Prostate gland (tissue), 2 donors: Measurements from ENCODE around the gene TTLL5. TPM values are rescaled to one million over a fixed set of nuclear protein-coding genes. Genes with fewer than 3 reads are reported as not detected.

ENCODE experiments used
- DNase-seq: peaks from one replicate; pipeline ENCODE4 v3.0.0-alpha.2; 2019; ENCODE audit warnings: low spot score
- H3K27ac ChIP-seq, 2 donors: fragments of 200-600 bp; sonication (generic); 2 replicates each; pipeline ENCODE4 v1.5.1; 2017 to 2019
- H3K27me3 ChIP-seq: fragments of 200-600 bp; sonication (generic); replicated peaks from 2 replicates; pipeline ENCODE4 v1.5.1; 2019; ENCODE audit not compliant: insufficient read depth
- H3K36me3 ChIP-seq, 2 donors: fragments of 200-600 bp; sonication (generic); 1 replicate in 1 of 2; 2 replicates in 1 of 2; pipeline versions ENCODE4 v1.5.1 to v1.8.1; 2017 to 2019
- H3K4me1 ChIP-seq: fragments of 200-600 bp; sonication (generic); replicated peaks from 2 replicates; pipeline ENCODE4 v1.5.1; 2019
- H3K4me3 ChIP-seq, 2 donors: fragments of 200-600 bp; sonication (generic); 2 replicates each; pipeline ENCODE4 v1.5.1; 2017 to 2019
- H3K9me3 ChIP-seq: fragments of 200-600 bp; sonication (generic); 2 replicates; pipeline ENCODE4 v1.5.1; 2017
- POLR2A ChIP-seq: fragments of 450-650 bp; IDR thresholded peaks from one replicate; pipeline ENCODE4 v1.6.1; 2016; ENCODE audit warnings: antibody characterized with exemption, mild to moderate bottlenecking
- POLR2AphosphoS5 ChIP-seq: sonication (generic); formaldehyde crosslinking; IDR thresholded peaks from one replicate; pipeline ENCODE4 v1.6.1; 2017; ENCODE audit warnings: antibody characterized with exemption
- WGBS: methylation state at CpG from one replicate; pipeline ENCODE4 v1.1.5; 2018; 5-methylcytosine and 5-hydroxymethylcytosine counted together
- intact Hi-C: fragments of 100-400 bp; cut with DNase I; formaldehyde crosslinking; loops from one replicate; pipeline ENCODE4 v1.14.2; 2022
- total RNA-seq, 2 donors: library from RNA; depleted of rRNA; stranded (reverse); fragments of >200 nt; gene quantifications; one replicate each; pipeline ENCODE4 v1.1.0, GENCODE V29; 2016
- TF ChIP-seq, protein P1 (sequence below), 4 experiments: fragments of 200-600 bp in 2 of 4; fragments of 450-650 bp in 2 of 4; sonication (generic) in 2 of 4; IDR thresholded peaks; 1 replicate in 3 of 4; 2 replicates in 1 of 4; pipeline ENCODE4 v1.5.1; 2016 to 2019; ENCODE audit warnings: antibody characterized with exemption in 4 of 4, mild to moderate bottlenecking in 2 of 4, moderate library complexity in 2 of 4

TTLL5 gene
- total RNA-seq, 2 donors from 2014 or later, result 40.3 to 46.2 TPM

DNA sequence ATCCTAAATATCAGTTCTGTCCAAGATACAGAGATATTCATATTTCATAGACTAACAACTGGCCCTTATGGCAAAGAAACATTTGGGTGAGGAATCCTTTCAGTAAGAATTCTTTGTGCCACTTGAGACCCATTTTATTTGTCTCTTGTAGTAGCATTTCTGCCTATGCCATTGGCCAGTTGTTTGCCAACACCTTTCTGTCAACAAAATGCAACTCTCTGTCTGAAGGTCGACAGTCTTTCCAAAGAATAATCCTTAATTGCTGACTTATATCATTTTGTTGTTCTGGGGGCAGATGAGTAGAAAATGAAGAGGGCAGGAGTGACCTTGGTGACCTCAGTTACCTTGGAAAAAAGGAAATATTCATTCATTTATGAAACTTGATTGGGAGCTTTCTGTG, 335.4 kb downstream of the TTLL5 start:
- no peaks in the 10 kb centered on the region for H3K9me3 ChIP-seq

DNA sequence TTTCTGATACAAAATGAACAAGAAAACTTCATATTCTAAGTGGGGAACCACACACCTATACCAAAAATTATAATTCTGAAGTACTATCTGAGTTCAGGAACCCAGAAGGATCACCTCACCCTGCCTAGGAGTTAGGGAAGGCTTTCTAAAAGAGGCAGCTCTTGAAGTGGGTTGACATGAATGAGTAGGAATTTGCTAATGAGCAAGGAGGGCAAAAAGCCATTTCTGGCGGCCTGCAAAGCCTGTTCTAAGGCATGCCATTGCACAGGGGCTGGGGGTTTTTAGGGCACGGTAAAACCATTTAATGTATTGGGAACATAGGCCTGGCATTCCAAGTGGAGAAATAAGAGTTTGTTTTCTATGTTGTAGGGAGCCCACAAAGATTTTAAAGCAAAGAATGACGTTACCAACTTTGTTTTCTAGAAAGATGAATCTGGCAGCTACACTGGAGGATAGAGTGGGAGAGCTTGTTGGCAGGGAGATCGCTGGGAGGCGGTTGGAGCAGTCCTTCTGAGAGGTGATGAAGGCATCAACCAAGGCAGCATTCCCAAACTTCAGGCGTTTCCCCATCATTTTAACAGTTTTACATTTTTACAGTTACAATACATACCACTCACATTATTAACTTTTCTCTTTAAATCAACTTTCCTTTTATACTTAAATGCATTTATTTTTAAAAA, 338.6 kb downstream of the TTLL5 start:
- H3K4me3 ChIP-seq, result no peak overlapping the region
- TF ChIP-seq POLR2A, result no peak
- TF ChIP-seq, protein P1, sequence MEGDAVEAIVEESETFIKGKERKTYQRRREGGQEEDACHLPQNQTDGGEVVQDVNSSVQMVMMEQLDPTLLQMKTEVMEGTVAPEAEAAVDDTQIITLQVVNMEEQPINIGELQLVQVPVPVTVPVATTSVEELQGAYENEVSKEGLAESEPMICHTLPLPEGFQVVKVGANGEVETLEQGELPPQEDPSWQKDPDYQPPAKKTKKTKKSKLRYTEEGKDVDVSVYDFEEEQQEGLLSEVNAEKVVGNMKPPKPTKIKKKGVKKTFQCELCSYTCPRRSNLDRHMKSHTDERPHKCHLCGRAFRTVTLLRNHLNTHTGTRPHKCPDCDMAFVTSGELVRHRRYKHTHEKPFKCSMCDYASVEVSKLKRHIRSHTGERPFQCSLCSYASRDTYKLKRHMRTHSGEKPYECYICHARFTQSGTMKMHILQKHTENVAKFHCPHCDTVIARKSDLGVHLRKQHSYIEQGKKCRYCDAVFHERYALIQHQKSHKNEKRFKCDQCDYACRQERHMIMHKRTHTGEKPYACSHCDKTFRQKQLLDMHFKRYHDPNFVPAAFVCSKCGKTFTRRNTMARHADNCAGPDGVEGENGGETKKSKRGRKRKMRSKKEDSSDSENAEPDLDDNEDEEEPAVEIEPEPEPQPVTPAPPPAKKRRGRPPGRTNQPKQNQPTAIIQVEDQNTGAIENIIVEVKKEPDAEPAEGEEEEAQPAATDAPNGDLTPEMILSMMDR (IDR thresholded peaks at IDR 0.05), result no peak
- TF ChIP-seq POLR2AphosphoS5, result no peak
- intact Hi-C loops, result no loop called here
- WGBS, result 81% methylated on average over 6 of the region's 6 CpGs
- no peak for DNase-seq
- no peaks in the 10 kb centered on the region for H3K9me3 ChIP-seq
- no peaks in the 10 kb centered on the region for H3K27me3 ChIP-seq
- H3K4me1 ChIP-seq, result no peaks in the 10 kb centered on the region
- no peaks in the 10 kb centered on the region for H3K36me3 ChIP-seq
- no peak overlapping the region for H3K27ac ChIP-seq

More for the DNA sequence above, 335.4 kb downstream of the TTLL5 start:
- intact Hi-C loops, result no loop called here
- no peak for TF ChIP-seq POLR2A
- no peak for TF ChIP-seq POLR2AphosphoS5
- TF ChIP-seq, protein P1 (IDR thresholded peaks at IDR 0.05), result no peak
- H3K4me3 ChIP-seq, result no peak overlapping the region
- no peak overlapping the region for H3K27ac ChIP-seq
- no peaks in the 10 kb centered on the region for H3K4me1 ChIP-seq
- no peak for DNase-seq
- no peaks in the 10 kb centered on the region for H3K27me3 ChIP-seq
- WGBS, result 72% methylated on average over 1 of the region's 1 CpG
- H3K36me3 ChIP-seq, result no peaks in the 10 kb centered on the region

DNA sequence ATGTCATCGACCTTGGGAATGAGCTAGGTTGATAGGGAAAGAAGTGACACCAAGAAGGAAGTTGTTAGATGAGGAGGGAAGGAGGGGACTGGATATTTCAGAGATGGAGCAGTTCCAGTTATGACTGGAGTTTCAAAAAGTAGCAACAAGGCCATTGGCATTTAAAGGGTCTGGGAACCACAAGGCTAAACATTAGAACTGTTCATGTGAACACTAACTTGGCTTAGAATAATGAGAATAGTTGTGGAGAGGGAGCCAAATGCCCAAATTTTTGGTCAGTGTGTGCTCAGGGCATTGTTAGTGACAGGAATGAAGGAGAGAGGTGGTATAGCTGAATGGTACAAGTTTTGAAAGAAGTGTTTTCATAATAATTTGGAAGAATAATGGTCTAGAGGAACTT, 341.3 kb downstream of the TTLL5 start:
- Histone ChIP-seq H3K4me1 (no peaks in the 10 kb centered on the region), H3K27ac (no peak overlapping the region), H3K4me3 (no peak overlapping the region), H3K36me3 (no peaks in the 10 kb centered on the region), H3K27me3 (no peaks in the 10 kb centered on the region), H3K9me3 (no peaks in the 10 kb centered on the region)
- WGBS, result 91% methylated on average over 1 of the region's 1 CpG
- intact Hi-C loops, result no loop called here
- no peak for DNase-seq
- TF ChIP-seq POLR2A (no peak), POLR2AphosphoS5 (no peak)
- TF ChIP-seq, protein P1 (IDR thresholded peaks at IDR 0.05), result no peak

Other genes with a start within 250 kb of the TTLL5 start
- gene JDP2, start 233.2 kb upstream of the TTLL5 start, total RNA-seq, result 10 to 100 TPM; 27.1 to 34.0 TPM
- 10 to 100 TPM in 1 of 2 donors, 1 to 10 TPM in 1; 3.1 to 11.8 TPM for gene BATF, start 138.8 kb upstream of the TTLL5 start, total RNA-seq
- 10 to 100 TPM in 1 of 2 donors, 1 to 10 TPM in 1; 3.1 to 22.2 TPM for gene FLVCR2, start 82.6 kb upstream of the TTLL5 start, total RNA-seq
- 10 to 100 TPM; 16.7 to 54.6 TPM for gene ERG28, start 370 bp upstream of the TTLL5 start, total RNA-seq